Ovary (tissue), 3 donors: ENCODE results near the gene HERC3.

Experiments used
- CTCF ChIP-seq, 3 donors: fragments of 450-650 bp in 2 of 3; fragments of 200-600 bp in 1 of 3; IDR thresholded peaks; one replicate each; pipeline versions ENCODE4 v1.5.1 to v1.8.0; 2016 to 2022; ENCODE audit warnings: antibody characterized with exemption in 3 of 3, mild to moderate bottlenecking in 1 of 3
- POLR2A ChIP-seq: fragments of 450-650 bp; IDR thresholded peaks from one replicate; pipeline ENCODE4 v1.6.1; 2017; ENCODE audit warnings: antibody characterized with exemption, mild to moderate bottlenecking, moderate library complexity
- donor health status: DM: no; HTN: no; CAD: no.

DNA sequence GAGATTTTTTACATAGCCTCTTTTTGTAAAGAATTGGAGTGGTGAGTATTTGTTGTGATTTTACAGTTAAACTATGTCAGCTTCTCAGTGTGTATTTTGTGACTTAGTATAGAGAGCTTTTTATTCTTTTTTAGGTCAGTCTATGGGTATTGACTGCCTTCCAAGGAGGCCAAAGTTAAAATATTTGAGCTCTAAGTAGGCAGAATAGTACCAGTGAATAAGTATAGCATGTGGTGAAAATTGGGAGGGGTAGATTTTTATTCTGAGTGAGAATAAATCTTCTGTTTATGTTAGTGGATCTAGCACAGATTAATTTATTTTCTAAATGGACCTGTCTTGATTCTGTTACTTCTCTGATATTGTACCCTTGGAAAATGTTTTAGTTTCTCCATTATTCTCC, 37.5 kb downstream of the HERC3 start:
- TF ChIP-seq POLR2A = no peak
- no peak for TF ChIP-seq CTCF (IDR thresholded peaks at IDR 0.05)
